CD14-positive monocyte (primary cell): ENCODE measurements around the gene POLR3A. TPM values are rescaled to one million over a fixed set of nuclear protein-coding genes. Genes with fewer than 3 reads are reported as not detected.

Source experiments
- DNase-seq, 3 donors: peaks; one replicate each; pipeline ENCODE4 v3.0.0-alpha.2; 2011 to 2022
- H2AFZ ChIP-seq: 2 replicates; pipeline ENCODE4 v1.6.0; 2012; ENCODE audit warnings: mild to moderate bottlenecking, low read depth, low read length, inconsistent platforms; ENCODE audit not compliant: insufficient read depth, poor library complexity, severe bottlenecking
- H3K27ac ChIP-seq, 2 donors: 1 replicate in 1 of 2; 2 replicates in 1 of 2; pipeline ENCODE4 v1.5.1; 2012 to 2013; ENCODE audit warnings: low read length in 2 of 2, control low read depth in 1 of 2, inconsistent platforms in 1 of 2, low read depth in 1 of 2, mild to moderate bottlenecking in 1 of 2
- H3K27me3 ChIP-seq, 2 donors: one replicate each; pipeline versions ENCODE4 v1.6.0 to v1.6.1; 2011 to 2013; ENCODE audit warnings: low read length in 2 of 2; ENCODE audit not compliant: control insufficient read depth in 2 of 2, insufficient read depth in 2 of 2
- H3K36me3 ChIP-seq, 2 donors: replicated peaks in 1 of 2; 1 replicate in 1 of 2; 2 replicates in 1 of 2; pipeline versions ENCODE4 v1.5.1 to v1.6.1; 2012 to 2013; ENCODE audit warnings: low read length in 2 of 2, control low read depth in 1 of 2, inconsistent platforms in 1 of 2, mild to moderate bottlenecking in 1 of 2; ENCODE audit not compliant: insufficient read depth in 2 of 2, control insufficient read depth in 1 of 2
- H3K4me1 ChIP-seq, 2 donors: 1 replicate in 1 of 2; 2 replicates in 1 of 2; pipeline versions ENCODE4 v1.5.1 to v1.6.1; 2012 to 2013; ENCODE audit warnings: low read length in 2 of 2, control low read depth in 1 of 2, inconsistent platforms in 1 of 2, mild to moderate bottlenecking in 1 of 2, moderate library complexity in 1 of 2; ENCODE audit not compliant: insufficient read depth in 2 of 2, control insufficient read depth in 1 of 2
- H3K4me2 ChIP-seq: replicated peaks from 2 replicates; pipeline ENCODE3; 2012; ENCODE audit warnings: low read length, moderate library complexity, mild to moderate bottlenecking; ENCODE audit not compliant: poor library complexity, severe bottlenecking; ENCODE audit errors: extremely low read depth
- H3K4me3 ChIP-seq, 3 experiments: fragments of 200-600 bp in 1 of 3; sonication (generic) in 1 of 3; replicated peaks in 1 of 3; 1 replicate in 2 of 3; 2 replicates in 1 of 3; pipeline ENCODE4 v1.5.1; 2011 to 2013; ENCODE audit warnings: low read length in 3 of 3, mild to moderate bottlenecking in 3 of 3, control low read depth in 2 of 3, low read depth in 2 of 3, inconsistent platforms in 1 of 3, moderate library complexity in 1 of 3
- H3K79me2 ChIP-seq: 2 replicates; pipeline ENCODE4 v1.6.0; 2012; ENCODE audit warnings: mild to moderate bottlenecking, control low read depth, inconsistent platforms, low read length, moderate library complexity; ENCODE audit not compliant: insufficient read depth
- H3K9ac ChIP-seq: 2 replicates; pipeline ENCODE4 v1.6.0; 2017; ENCODE audit warnings: low read length, mild to moderate bottlenecking; ENCODE audit not compliant: insufficient read depth, poor library complexity, severe bottlenecking
- H3K9me3 ChIP-seq, 2 donors: replicated peaks in 1 of 2; 1 replicate in 1 of 2; 2 replicates in 1 of 2; pipeline versions ENCODE4 v1.5.1 to v1.6.1; 2012 to 2013; ENCODE audit warnings: low read length in 2 of 2, control low read depth in 1 of 2; ENCODE audit not compliant: control insufficient read depth in 1 of 2, insufficient read depth in 1 of 2
- H4K20me1 ChIP-seq: 2 replicates; pipeline ENCODE4 v1.6.0; 2012; ENCODE audit warnings: mild to moderate bottlenecking, low read length, control low read depth, moderate library complexity; ENCODE audit not compliant: insufficient read depth
- H3K27ac Mint-ChIP-seq, 7 donors: one replicate each; pipeline ENCODE4 v1.8.0; 2020; ENCODE audit warnings: mild to moderate bottlenecking in 7 of 7, mixed read lengths in 7 of 7, moderate library complexity in 6 of 7, inconsistent platforms in 2 of 7
- H3K27me3 Mint-ChIP-seq, 3 donors: one replicate each; pipeline ENCODE4 v1.8.0; 2021 to 2022; ENCODE audit warnings: low read depth in 3 of 3, mild to moderate bottlenecking in 3 of 3, mixed read lengths in 3 of 3, moderate library complexity in 3 of 3, inconsistent platforms in 1 of 3
- H3K36me3 Mint-ChIP-seq, 2 donors: one replicate each; pipeline ENCODE4 v1.8.0; 2020; ENCODE audit warnings: mixed read lengths in 2 of 2, inconsistent platforms in 1 of 2, mild to moderate bottlenecking in 1 of 2
- H3K4me1 Mint-ChIP-seq: one replicate; pipeline ENCODE4 v1.8.0; 2020; ENCODE audit warnings: mild to moderate bottlenecking, mixed read lengths
- H3K4me3 Mint-ChIP-seq, 2 donors: one replicate each; pipeline ENCODE4 v1.8.0; 2020; ENCODE audit warnings: mild to moderate bottlenecking in 2 of 2, mixed read lengths in 2 of 2, moderate library complexity in 1 of 2
- H3K9me3 Mint-ChIP-seq, 7 donors: one replicate each; pipeline ENCODE4 v1.8.0; 2020 to 2022; ENCODE audit warnings: mixed read lengths in 7 of 7, mild to moderate bottlenecking in 6 of 7, moderate library complexity in 6 of 7, inconsistent platforms in 2 of 7
- CTCF ChIP-seq: fragments of 200-600 bp; IDR thresholded peaks from one replicate; pipeline ENCODE4 v1.8.0; 2022; ENCODE audit warnings: antibody characterized with exemption, mild to moderate bottlenecking
- WGBS: methylation state at CpG from one replicate; pipeline ENCODE4 v1.1.5; 2013; ENCODE audit warnings: missing lambda C conversion rate; ENCODE audit not compliant: insufficient coverage; 5-methylcytosine and 5-hydroxymethylcytosine counted together
- intact Hi-C, 2 donors: fragments of 100-400 bp; cut with micrococcal nuclease; formaldehyde crosslinking; loops; one replicate each; pipeline versions ENCODE4 v1.15.0 to v1.15.1; 2023
- polyA plus RNA-seq, 3 donors: library from polyadenylated mRNA; depleted of rRNA in 1 of 3; unstranded in 2 of 3; stranded (reverse) in 1 of 3; fragments of 300-500 nt in 2 of 3; fragments of >200 nt in 1 of 3; fragmentation: Illumina TruSeq in 2 of 3; gene quantifications; 1 replicate in 2 of 3; 2 replicates in 1 of 3; pipeline ENCODE4 v1.2.3, GENCODE V29; 2012 to 2021

The POLR3A gene
- polyA plus RNA-seq, 3 donors: 2.7 to 5.2 (median 4.7) TPM

- Histone ChIP-seq H2AFZ (no peak overlapping the region), H3K36me3 (peaks cover 92 to 100% of the 10 kb centered on the region in 2 donors), H3K27me3 (no peaks in the 10 kb centered on the region), H3K4me1 (no peaks in the 10 kb centered on the region), H3K9me3 (no peaks in the 10 kb centered on the region), H3K4me3 (no peak overlapping the region), H3K27ac (no peak overlapping the region), H3K4me2 (no peak overlapping the region), H3K9ac (no peak overlapping the region), H3K79me2 (no peaks in the 10 kb centered on the region), H4K20me1 (no peaks in the 10 kb centered on the region)
- H3K36me3 Mint-ChIP-seq: peaks cover 86 to 97% of the 10 kb centered on the region in 2 donors
- H3K4me1 Mint-ChIP-seq: no peaks in the 10 kb centered on the region
- H3K4me3 Mint-ChIP-seq: no peak overlapping the region
- H3K9me3 Mint-ChIP-seq: peaks cover 0 to 2% (median 0%) of the 10 kb centered on the region in 7 donors
- H3K27me3 Mint-ChIP-seq: peaks cover 0 to 1% (median 0%) of the 10 kb centered on the region in 3 donors
- no peak overlapping the region for H3K27ac Mint-ChIP-seq
- WGBS: 83% methylated on average over 2 of the region's 7 CpGs
- no peak for TF ChIP-seq CTCF
- intact Hi-C loops: no loop called here
- DNase-seq: no peak
Observed at GRCh38 chr10:78010278-78010677, 19.0 kb downstream of the POLR3A start.

- Histone ChIP-seq H2AFZ (no peak overlapping the region), H3K9ac (no peak overlapping the region), H3K4me3 (no peak overlapping the region), H3K27ac (no peak overlapping the region), H3K4me1 (no peaks in the 10 kb centered on the region), H4K20me1 (no peaks in the 10 kb centered on the region), H3K27me3 (no peaks in the 10 kb centered on the region), H3K4me2 (no peak overlapping the region), H3K9me3 (no peaks in the 10 kb centered on the region), H3K79me2 (no peaks in the 10 kb centered on the region), H3K36me3 (peaks cover 92 to 100% of the 10 kb centered on the region in 2 donors)
- WGBS: no CpG with 5 or more reads among the region's 6 CpGs
- peaks cover 86 to 97% of the 10 kb centered on the region in 2 donors for H3K36me3 Mint-ChIP-seq
- TF ChIP-seq CTCF: no peak
- no peak overlapping the region for H3K4me3 Mint-ChIP-seq
- H3K27me3 Mint-ChIP-seq: peaks cover 0 to 1% (median 0%) of the 10 kb centered on the region in 3 donors
- H3K4me1 Mint-ChIP-seq: no peaks in the 10 kb centered on the region
- intact Hi-C loops: no loop called here
- H3K9me3 Mint-ChIP-seq: peaks cover 0 to 2% (median 0%) of the 10 kb centered on the region in 7 donors
- no peak for DNase-seq
- no peak overlapping the region for H3K27ac Mint-ChIP-seq
Observed at GRCh38 chr10:78009662-78010061, 19.7 kb downstream of the POLR3A start.
